SK-N-SH (cell line): Measurements from ENCODE around the gene WDHD1.

Experiments used
- EP300 ChIP-seq, 2 experiments: IDR thresholded peaks; 2 replicates each; pipeline versions ENCODE4 v1.4.0 to v1.6.1; 2012; ENCODE audit warnings: borderline replicate concordance in 1 of 2, low read depth in 1 of 2, low read length in 1 of 2
- MXI1 ChIP-seq: IDR thresholded peaks from 2 replicates; pipeline ENCODE4 v1.6.1; 2012; ENCODE audit warnings: mild to moderate bottlenecking, low read depth, low read length, improper control_type of control experiment
- RFX5 ChIP-seq: IDR thresholded peaks from 2 replicates; pipeline ENCODE4 v1.6.1; 2012; ENCODE audit warnings: mild to moderate bottlenecking, improper control_type of control experiment, low read length
- SIN3A ChIP-seq: IDR thresholded peaks from 2 replicates; pipeline ENCODE4 v1.6.1; 2012; ENCODE audit warnings: low read depth, mild to moderate bottlenecking, low read length, moderate library complexity, borderline replicate concordance
- TAF1 ChIP-seq: IDR thresholded peaks from 2 replicates; pipeline ENCODE4 v1.6.1; 2012; ENCODE audit warnings: low read depth, mild to moderate bottlenecking, low read length, moderate library complexity, borderline replicate concordance
- TF ChIP-seq, protein P1 (sequence below): IDR thresholded peaks from 2 replicates; pipeline ENCODE4; 2012
- TF ChIP-seq, protein P2 (sequence below): IDR thresholded peaks from 2 replicates; pipeline ENCODE4 v1.6.1; 2012; ENCODE audit warnings: mild to moderate bottlenecking, low read depth, low read length, moderate library complexity

DNA sequence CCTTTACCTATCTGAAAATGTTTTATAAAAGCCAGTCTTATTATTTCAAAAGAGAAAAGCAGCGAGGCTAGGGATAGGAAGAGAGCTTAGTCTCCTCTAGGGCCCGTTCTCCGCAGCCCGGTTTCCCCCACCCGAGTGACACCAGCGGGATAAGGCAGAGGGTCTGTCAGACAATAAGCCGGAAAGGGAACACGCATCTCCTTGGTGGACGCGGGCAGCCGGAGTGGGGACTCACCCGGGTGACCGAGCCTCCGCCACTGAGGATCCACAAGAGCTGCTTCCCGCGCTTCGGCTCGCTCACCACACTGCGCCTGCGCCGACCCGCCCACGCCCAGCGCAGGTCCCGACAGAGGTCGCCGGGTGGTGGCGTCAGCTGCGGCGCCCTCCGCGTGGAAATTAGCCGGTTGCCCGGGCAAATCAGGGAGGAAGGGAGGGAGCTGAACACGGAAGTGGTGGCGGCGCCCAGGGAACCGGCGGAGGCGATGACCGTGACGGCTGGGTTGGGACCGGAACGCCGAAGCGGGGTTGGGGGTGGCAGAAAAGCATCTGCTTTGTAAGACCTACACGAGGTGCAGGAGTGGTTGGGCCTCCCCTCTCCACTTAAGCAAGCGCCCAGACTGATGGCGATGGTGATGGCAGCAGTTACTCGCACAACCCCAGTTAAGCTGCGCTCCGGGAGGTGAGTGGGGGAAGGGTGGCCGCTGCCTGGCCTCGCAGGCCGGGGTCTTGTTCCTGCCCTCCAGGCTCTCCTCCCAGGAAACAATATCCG is at the start of gene WDHD1, which contains the start of gene SOCS4:
- TF ChIP-seq EP300 (IDR thresholded peaks at IDR 0.05; ENCODE audit: borderline replicate concordance in 1 of 2, low read depth in 1 of 2, low read length in 1 of 2) (no peak), MXI1 (peak; percentile 96), SIN3A (peak; percentile 95; the same call in 1 of the 2 replicates), TAF1 (peak; percentile 76), RFX5 (peak; percentile 54)
- TF ChIP-seq, protein P1, sequence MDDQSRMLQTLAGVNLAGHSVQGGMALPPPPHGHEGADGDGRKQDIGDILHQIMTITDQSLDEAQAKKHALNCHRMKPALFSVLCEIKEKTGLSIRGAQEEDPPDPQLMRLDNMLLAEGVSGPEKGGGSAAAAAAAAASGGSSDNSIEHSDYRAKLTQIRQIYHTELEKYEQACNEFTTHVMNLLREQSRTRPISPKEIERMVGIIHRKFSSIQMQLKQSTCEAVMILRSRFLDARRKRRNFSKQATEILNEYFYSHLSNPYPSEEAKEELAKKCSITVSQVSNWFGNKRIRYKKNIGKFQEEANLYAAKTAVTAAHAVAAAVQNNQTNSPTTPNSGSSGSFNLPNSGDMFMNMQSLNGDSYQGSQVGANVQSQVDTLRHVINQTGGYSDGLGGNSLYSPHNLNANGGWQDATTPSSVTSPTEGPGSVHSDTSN: no peak
- TF ChIP-seq, protein P2, sequence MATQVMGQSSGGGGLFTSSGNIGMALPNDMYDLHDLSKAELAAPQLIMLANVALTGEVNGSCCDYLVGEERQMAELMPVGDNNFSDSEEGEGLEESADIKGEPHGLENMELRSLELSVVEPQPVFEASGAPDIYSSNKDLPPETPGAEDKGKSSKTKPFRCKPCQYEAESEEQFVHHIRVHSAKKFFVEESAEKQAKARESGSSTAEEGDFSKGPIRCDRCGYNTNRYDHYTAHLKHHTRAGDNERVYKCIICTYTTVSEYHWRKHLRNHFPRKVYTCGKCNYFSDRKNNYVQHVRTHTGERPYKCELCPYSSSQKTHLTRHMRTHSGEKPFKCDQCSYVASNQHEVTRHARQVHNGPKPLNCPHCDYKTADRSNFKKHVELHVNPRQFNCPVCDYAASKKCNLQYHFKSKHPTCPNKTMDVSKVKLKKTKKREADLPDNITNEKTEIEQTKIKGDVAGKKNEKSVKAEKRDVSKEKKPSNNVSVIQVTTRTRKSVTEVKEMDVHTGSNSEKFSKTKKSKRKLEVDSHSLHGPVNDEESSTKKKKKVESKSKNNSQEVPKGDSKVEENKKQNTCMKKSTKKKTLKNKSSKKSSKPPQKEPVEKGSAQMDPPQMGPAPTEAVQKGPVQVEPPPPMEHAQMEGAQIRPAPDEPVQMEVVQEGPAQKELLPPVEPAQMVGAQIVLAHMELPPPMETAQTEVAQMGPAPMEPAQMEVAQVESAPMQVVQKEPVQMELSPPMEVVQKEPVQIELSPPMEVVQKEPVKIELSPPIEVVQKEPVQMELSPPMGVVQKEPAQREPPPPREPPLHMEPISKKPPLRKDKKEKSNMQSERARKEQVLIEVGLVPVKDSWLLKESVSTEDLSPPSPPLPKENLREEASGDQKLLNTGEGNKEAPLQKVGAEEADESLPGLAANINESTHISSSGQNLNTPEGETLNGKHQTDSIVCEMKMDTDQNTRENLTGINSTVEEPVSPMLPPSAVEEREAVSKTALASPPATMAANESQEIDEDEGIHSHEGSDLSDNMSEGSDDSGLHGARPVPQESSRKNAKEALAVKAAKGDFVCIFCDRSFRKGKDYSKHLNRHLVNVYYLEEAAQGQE: no peak
